ENCODE results near the gene ITK.

DNA sequence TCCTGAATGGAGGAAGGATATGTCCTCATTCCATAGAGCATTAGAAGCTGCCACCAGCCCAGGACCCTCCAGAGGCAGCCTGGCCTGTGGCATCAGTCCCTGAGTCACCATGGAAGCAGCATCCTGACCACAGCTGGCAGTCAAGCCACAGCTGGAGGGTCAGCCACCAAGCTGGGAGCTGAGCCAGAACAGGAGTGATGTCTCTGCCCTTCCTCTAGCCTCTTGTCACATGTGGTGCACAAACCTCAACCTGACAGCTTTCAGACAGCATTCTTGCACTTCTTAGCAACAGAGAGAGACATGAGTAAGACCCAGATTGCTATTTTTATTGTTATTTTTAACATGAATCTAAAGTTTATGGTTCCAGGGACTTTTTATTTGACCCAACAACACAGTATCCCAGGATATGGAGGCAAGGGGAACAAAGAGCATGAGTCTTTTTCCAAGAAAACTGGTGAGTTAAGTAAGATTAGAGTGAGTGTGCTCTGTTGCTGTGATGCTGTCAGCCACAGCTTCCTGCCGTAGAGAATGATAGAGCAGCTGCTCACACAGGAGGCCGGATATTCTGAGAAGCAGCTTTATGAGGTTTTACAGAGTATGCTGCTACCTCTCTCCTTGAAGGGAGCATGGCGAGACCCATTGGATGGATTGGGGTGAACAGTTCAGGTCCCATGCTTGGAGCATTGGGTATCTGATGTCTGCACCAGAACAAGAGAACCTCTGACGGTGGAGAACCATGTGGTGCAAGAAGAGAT lies 72.2 kb downstream of the ITK start:
- TF ChIP-seq, protein P1, sequence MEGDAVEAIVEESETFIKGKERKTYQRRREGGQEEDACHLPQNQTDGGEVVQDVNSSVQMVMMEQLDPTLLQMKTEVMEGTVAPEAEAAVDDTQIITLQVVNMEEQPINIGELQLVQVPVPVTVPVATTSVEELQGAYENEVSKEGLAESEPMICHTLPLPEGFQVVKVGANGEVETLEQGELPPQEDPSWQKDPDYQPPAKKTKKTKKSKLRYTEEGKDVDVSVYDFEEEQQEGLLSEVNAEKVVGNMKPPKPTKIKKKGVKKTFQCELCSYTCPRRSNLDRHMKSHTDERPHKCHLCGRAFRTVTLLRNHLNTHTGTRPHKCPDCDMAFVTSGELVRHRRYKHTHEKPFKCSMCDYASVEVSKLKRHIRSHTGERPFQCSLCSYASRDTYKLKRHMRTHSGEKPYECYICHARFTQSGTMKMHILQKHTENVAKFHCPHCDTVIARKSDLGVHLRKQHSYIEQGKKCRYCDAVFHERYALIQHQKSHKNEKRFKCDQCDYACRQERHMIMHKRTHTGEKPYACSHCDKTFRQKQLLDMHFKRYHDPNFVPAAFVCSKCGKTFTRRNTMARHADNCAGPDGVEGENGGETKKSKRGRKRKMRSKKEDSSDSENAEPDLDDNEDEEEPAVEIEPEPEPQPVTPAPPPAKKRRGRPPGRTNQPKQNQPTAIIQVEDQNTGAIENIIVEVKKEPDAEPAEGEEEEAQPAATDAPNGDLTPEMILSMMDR (conservative IDR thresholded peaks at IDR 0.05) = no peak
- no peak for TF ChIP-seq ZFX (IDR thresholded peaks at IDR 0.05)
